HUES6 (cell line): ENCODE data around the gene SCAMP5.

Source experiments
- H3K27ac ChIP-seq: 2 replicates; pipeline ENCODE4 v1.7.0; 2013; ENCODE audit warnings: low read depth, mild to moderate bottlenecking, low read length, inconsistent platforms
- H3K27me3 ChIP-seq: 2 replicates; pipeline ENCODE4 v1.6.1; 2013; ENCODE audit warnings: low read length; ENCODE audit not compliant: control insufficient read depth, insufficient read depth
- H3K36me3 ChIP-seq: 2 replicates; pipeline ENCODE4 v1.6.1; 2013; ENCODE audit warnings: low read length; ENCODE audit not compliant: control insufficient read depth, insufficient read depth
- H3K4me1 ChIP-seq: 2 replicates; pipeline ENCODE4 v1.6.1; 2013; ENCODE audit warnings: low read length; ENCODE audit not compliant: control insufficient read depth, insufficient read depth
- H3K4me3 ChIP-seq: 2 replicates; pipeline ENCODE4 v1.5.1; 2013; ENCODE audit warnings: low read depth, low read length
- H3K9ac ChIP-seq: one replicate; pipeline ENCODE4 v1.6.1; 2013; ENCODE audit warnings: mild to moderate bottlenecking, low read length
- H3K9me3 ChIP-seq: 2 replicates; pipeline ENCODE4 v1.6.1; 2013; ENCODE audit warnings: low read depth, low read length; ENCODE audit not compliant: control insufficient read depth, insufficient read depth

Gene SCAMP5

DNA sequence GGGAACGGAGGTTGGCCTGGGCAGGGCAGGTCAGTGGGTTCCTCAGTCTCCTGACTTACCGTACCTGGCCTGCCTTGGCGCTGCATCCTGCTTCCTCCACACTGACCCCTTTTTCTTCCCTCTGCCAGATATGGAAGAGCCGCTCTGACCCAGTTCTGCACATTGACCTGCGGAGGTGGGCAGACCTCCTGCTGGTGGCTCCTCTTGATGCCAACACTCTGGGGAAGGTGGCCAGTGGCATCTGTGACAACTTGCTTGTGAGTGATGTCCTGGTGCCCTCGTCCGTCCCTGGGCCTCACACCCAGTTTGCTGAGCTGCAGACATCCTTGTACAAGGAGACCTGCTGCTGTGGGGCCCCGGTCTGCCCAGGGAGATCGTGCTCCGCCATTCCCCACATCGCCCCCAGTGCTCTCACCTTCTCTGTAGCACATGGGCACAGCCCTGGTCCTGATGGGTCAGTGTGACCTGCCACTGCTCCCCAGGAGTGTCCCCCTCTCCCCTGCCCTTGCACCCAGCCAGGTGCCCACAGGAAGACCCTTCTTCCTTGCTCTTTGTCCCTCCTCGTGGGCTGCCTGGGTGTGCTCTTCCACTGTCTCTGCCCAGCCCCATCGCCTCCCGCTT is 49.0 kb downstream of the SCAMP5 start:
- peaks cover 28% of the 10 kb centered on the region for H3K4me1 ChIP-seq

DNA sequence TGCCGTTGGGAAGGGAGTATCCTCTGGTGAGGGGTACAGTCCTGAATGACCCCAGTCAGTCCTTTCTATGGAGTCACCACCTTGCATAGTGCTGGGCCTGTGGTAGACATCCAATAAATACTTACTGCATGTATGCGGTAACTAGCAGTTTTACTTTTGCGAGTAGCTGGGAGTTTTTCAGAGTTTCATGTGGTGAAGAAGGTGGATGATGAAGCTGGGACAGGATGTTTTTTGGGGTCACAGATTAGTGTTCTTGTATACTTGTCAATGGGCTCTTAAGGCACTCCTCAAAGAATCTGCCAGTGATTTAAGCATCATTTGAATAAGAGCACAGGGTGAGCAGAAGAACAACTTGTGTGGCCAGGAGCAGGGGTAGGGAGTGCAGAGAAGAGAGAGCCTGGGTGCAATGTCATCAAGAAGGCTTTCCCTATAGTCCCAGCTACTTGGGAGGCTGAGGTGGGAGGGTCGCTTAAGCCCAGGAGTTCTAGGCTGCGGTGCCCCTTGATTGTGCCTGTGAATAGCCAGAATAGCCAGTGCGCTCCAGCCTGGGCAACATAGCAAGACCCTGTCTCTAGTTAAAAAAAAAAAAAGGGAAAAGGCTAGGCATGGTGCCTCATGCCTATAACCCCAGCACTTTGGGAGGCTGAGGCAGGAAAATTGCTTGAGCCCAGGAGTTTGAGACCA is 50.1 kb downstream of the SCAMP5 start:
- Histone ChIP-seq H3K9me3 (no peaks in the 10 kb centered on the region), H3K4me3 (no peak overlapping the region), H3K27ac (no peak overlapping the region), H3K27me3 (no peaks in the 10 kb centered on the region), H3K36me3 (peaks cover 20% of the 10 kb centered on the region), H3K4me1 (peaks cover 28% of the 10 kb centered on the region), H3K9ac (no peak overlapping the region)

More for the DNA sequence above, 49.0 kb downstream of the SCAMP5 start:
- Histone ChIP-seq H3K4me3 (no peak overlapping the region), H3K9me3 (no peaks in the 10 kb centered on the region), H3K36me3 (peaks cover 17% of the 10 kb centered on the region), H3K9ac (no peak overlapping the region), H3K27me3 (no peaks in the 10 kb centered on the region), H3K27ac (no peak overlapping the region)

DNA sequence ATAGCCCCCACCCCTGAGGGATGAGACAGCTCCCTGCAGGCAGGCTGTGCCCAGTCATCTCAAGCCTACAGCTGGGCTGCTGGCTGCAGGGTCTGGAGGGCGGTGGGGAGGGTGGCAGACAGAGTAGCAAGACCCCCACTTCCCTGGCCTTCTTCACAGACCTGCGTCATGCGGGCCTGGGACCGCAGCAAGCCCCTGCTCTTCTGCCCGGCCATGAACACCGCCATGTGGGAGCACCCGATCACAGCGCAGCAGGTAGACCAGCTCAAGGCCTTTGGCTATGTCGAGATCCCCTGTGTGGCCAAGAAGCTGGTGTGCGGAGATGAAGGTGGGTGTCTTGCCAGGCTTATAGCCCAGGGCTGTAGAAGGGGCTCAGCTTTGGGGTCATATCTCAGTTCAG is 53.0 kb downstream of the SCAMP5 start:
- H3K36me3 ChIP-seq = peaks cover 19% of the 10 kb centered on the region
- H3K9me3 ChIP-seq = no peaks in the 10 kb centered on the region
- no peak overlapping the region for H3K4me3 ChIP-seq
- H3K4me1 ChIP-seq = peaks cover 20% of the 10 kb centered on the region
- no peaks in the 10 kb centered on the region for H3K27me3 ChIP-seq
- H3K27ac ChIP-seq = no peak overlapping the region
- no peak overlapping the region for H3K9ac ChIP-seq

DNA sequence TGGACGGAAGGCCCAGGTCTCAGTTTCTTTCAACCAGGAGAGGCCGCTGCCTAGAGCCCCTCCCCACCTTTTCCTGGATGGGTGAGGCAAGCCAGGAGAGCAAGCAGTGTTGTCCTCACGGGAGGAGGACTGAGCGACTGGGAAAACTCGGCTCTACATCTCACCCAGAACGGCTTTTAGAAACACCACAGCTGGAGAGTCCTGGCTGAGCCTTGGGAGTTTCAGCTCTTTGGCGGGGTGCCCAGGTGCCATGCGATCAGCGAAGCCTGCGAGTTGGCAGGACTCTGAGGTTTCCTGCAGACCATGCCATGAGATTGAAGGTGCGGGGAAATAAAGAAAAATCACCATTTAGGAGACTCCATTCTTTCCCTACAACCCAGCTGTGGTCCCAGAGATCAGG is 54.0 kb downstream of the SCAMP5 start:
- H3K9ac ChIP-seq = no peak overlapping the region
- no peak overlapping the region for H3K4me3 ChIP-seq

DNA sequence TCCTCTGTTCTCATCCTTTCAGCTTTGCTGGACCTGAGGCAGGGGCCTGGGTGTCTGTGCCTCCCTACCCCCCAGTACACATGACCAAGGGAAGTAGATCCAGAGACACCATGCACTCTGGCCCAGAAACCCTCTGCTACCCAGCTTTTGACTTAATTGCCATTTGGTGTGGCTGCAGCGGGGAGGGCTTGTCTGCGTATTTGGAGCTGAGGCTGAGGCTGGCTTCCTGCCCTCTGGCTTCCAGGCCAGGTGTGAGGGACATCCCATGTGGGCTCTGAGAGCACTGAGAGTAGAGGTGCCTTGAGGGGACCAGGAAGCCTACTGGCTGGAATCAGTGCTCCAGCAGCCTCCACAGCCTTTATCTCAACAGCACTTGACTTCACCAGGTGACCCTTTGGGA is 54.9 kb downstream of the SCAMP5 start:
- H3K4me1 ChIP-seq = peaks cover 17% of the 10 kb centered on the region
- H3K9ac ChIP-seq = no peak overlapping the region
- peaks cover 11% of the 10 kb centered on the region; the same call in 1 of the 2 replicates for H3K36me3 ChIP-seq
- no peaks in the 10 kb centered on the region for H3K9me3 ChIP-seq
- no peak overlapping the region for H3K4me3 ChIP-seq
- no peak overlapping the region for H3K27ac ChIP-seq
- no peaks in the 10 kb centered on the region for H3K27me3 ChIP-seq

More for the DNA sequence above, 54.0 kb downstream of the SCAMP5 start:
- Histone ChIP-seq H3K9me3 (no peaks in the 10 kb centered on the region), H3K4me1 (peaks cover 17% of the 10 kb centered on the region), H3K36me3 (peaks cover 11% of the 10 kb centered on the region), H3K27me3 (no peaks in the 10 kb centered on the region), H3K27ac (no peak overlapping the region)

DNA sequence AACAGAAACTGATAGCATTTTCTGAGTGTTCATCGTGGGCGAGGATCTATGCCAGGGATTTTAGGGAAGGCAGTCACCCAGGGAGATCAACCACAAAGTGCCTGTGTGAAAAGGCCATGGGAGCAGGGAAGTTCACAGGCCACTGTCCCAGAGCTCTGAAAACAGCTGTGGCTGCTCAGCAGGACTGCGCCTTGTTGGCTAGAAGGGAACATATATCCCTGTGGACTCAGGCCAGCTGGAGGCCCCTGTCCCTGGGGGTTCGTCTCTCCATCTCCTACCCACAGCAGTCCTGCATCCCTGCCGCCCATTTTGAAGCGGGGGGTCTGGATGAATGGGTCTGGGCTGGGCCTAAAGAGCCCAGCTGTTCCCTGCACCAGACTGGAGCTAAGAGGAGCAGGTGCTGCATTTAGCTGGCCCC is 55.8 kb downstream of the SCAMP5 start:
- peaks cover 15% of the 10 kb centered on the region for H3K4me1 ChIP-seq
- no peaks in the 10 kb centered on the region for H3K27me3 ChIP-seq
- H3K27ac ChIP-seq = no peak overlapping the region
- H3K4me3 ChIP-seq = no peak overlapping the region
- no peak overlapping the region for H3K9ac ChIP-seq
- no peaks in the 10 kb centered on the region for H3K9me3 ChIP-seq
- H3K36me3 ChIP-seq = peaks cover 11% of the 10 kb centered on the region; the same call in 1 of the 2 replicates

DNA sequence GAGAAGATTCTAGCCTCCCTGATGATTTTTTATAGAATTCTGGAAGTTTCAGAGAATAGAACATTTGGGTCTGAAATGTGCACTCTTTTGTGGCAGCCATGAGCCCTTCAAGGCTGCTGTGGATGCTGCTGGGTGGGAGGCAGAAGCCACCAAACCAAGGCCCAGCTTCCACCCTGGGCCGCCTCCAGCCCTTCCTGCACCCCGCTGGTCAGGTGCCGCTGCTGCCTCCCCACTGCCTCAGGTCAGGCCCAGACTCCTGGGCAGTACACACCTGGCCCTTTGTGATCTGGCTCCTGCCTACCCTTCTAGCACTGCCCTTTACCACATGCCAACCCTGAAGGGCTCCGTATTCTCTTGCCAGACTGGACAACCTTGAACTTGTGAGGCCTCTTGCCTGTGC is 56.3 kb downstream of the SCAMP5 start:
- peaks cover 10% of the 10 kb centered on the region for H3K4me1 ChIP-seq
- peaks cover 11% of the 10 kb centered on the region; the same call in 1 of the 2 replicates for H3K36me3 ChIP-seq
- no peak overlapping the region for H3K9ac ChIP-seq
- no peak overlapping the region for H3K4me3 ChIP-seq
- no peaks in the 10 kb centered on the region for H3K9me3 ChIP-seq
- no peak overlapping the region for H3K27ac ChIP-seq
- H3K27me3 ChIP-seq = no peaks in the 10 kb centered on the region

DNA sequence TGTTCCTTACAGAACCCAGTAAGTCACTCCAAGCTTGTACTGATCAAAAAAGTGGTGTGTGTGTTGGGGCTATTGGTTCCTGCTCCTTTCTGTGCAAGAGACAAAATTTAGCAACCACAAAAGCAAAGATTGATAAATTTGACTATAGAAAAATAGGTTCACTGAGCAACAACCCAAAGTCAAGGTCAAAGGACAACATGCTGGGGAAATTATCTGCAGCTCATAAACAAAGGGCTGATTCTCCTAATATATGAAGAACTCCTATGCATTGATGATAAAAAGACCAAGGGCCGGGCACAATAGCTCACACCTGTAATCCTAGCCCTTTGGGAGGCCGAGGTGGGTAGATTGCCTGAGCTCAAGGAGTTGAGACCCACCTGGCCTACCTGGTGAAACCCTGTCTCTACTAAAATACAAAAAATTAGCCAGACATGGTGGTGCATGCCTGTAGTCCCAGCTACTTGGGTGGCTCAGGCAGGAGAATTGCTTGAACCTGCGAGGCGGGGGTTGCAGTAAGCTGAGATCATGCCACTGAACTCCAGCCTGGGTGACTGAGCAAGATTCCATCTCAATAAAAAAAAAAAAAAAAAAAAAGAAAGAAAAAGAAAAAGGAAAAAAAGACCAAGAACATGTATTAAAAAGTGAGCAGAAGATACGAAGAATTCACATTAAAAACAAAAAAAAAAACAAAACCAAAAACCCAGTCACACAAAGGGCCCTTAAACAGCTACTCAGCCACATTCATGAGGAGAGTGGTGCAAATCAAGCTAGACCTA is 57.8 kb downstream of the SCAMP5 start:
- Histone ChIP-seq H3K27ac (no peak overlapping the region), H3K36me3 (peaks cover 11% of the 10 kb centered on the region; the same call in 1 of the 2 replicates), H3K4me3 (no peak overlapping the region), H3K9me3 (no peaks in the 10 kb centered on the region), H3K9ac (no peak overlapping the region), H3K27me3 (no peaks in the 10 kb centered on the region), H3K4me1 (peaks cover 4% of the 10 kb centered on the region; the same call in 1 of the 2 replicates)

DNA sequence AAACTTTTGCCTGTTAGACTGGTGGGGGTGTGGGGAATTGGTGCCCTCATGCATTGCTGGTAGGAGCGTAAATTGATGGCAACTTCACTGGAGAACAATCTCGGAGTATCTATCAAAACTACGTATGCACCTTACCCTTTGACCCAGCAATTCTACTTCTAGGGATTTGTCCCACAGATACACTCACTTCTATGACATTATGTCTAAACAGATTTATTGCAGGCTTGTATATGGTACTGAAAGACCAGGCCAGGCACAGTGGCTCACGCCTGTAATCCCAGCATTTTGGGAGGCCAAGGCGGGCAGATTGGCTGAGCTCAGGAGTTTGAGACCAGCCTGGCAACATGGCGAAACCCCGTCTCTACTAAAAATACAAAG is 58.4 kb downstream of the SCAMP5 start:
- Histone ChIP-seq H3K36me3 (0 out of 2 replicates have a peak, but pooled peaks cover 6% of the 10 kb centered on the region), H3K4me1 (peaks cover 10% of the 10 kb centered on the region; the same call in 1 of the 2 replicates), H3K9ac (no peak overlapping the region), H3K4me3 (no peak overlapping the region), H3K27ac (no peak overlapping the region), H3K9me3 (no peaks in the 10 kb centered on the region), H3K27me3 (no peaks in the 10 kb centered on the region)

DNA sequence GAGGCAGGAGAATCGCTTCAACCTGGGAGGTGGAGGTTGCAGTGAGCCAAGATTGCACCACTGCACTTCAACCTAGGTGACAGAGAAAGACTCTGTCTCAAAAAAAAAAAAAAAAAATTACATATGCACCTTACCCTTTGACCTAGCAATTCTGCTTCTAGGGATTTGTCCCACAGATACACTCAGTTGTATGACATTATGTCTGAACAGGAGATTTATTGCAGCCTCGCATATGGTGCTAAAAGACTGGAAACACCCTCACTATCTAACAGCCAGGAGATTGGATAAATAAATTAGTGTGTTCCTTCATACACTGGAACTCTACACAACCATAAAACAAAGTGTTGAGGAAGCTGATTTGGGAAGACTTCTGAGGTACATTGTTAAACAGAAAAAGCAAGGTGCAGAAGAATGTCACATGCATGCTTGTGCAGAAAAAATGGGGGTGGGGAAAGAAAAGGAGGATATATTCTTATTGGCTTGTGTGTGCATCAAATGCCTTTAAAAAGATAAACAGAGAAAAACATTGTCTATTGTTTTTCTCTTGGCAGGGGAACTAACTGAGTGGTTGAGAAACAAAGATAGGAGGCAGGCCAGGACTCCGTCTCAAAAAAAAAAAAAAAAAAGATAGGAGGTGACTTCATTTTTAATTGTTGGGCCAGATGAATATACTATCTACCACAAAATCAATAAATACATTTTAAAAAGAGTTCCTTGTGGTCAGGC is 59.0 kb downstream of the SCAMP5 start:
- Histone ChIP-seq H3K36me3 (0 out of 2 replicates have a peak, but pooled peaks cover 3% of the 10 kb centered on the region), H3K4me3 (no peak overlapping the region), H3K9ac (no peak overlapping the region), H3K27me3 (no peaks in the 10 kb centered on the region), H3K27ac (no peak overlapping the region), H3K4me1 (peaks cover 10% of the 10 kb centered on the region; the same call in 1 of the 2 replicates), H3K9me3 (no peaks in the 10 kb centered on the region)
